KG1 (cell line): ENCODE data around the gene TRAF3IP1.
"Not testable (repeated sequence)": the region's sequence is repeated elsewhere in the genome, so short reads cannot be mapped to it uniquely, and the experiment has no call there.

ENCODE experiments used
- DNase-seq: peaks from one replicate; lab custom pipeline; 2025; lab: John Stamatoyannopoulos, UW

Gene TRAF3IP1

GRCh38 chr2:238320246-238320647 lies at the start of gene TRAF3IP1:
Gene TRAF3IP1 (plus strand): TSS chr2:238320518. CDS start chr2:238320663, 145 bp downstream.
- peak; percentile 58 for DNase-seq

- DNase-seq, result no peak
These were observed 49.7 kb upstream of the TRAF3IP1 start for GRCh38 chr2:238270606-238271005.

- no peak for DNase-seq
These were observed 49.2 kb upstream of the TRAF3IP1 start for GRCh38 chr2:238271061-238271554.

GRCh38 chr2:238271686-238272085 lies 48.6 kb upstream of the TRAF3IP1 start:
- DNase-seq, result not testable (repeated sequence)

GRCh38 chr2:238272156-238272555 lies 48.2 kb upstream of the TRAF3IP1 start:
- DNase-seq, result no peak

GRCh38 chr2:238273433-238273832 lies 46.9 kb upstream of the TRAF3IP1 start:
- not testable (repeated sequence) for DNase-seq

- no peak for DNase-seq
These were observed 46.0 kb upstream of the TRAF3IP1 start for GRCh38 chr2:238274152-238274865.

- no peak for DNase-seq
These were observed 42.6 kb upstream of the TRAF3IP1 start for GRCh38 chr2:238277695-238278094.

GRCh38 chr2:238278626-238279323 lies 41.5 kb upstream of the TRAF3IP1 start:
- DNase-seq, result no peak

- no peak for DNase-seq
These were observed 41.0 kb upstream of the TRAF3IP1 start for GRCh38 chr2:238279324-238279682.

GRCh38 chr2:238280083-238280825 lies 40.1 kb upstream of the TRAF3IP1 start:
- no peak for DNase-seq

GRCh38 chr2:238281826-238282480 lies 38.4 kb upstream of the TRAF3IP1 start:
- DNase-seq, result no peak

- no peak for DNase-seq
These were observed 37.2 kb upstream of the TRAF3IP1 start for GRCh38 chr2:238282861-238283738.

- DNase-seq, result no peak
These were observed 35.4 kb upstream of the TRAF3IP1 start for GRCh38 chr2:238284802-238285515.

- DNase-seq, result no peak
These were observed 34.6 kb upstream of the TRAF3IP1 start for GRCh38 chr2:238285653-238286082.

GRCh38 chr2:238286095-238286494 lies 34.2 kb upstream of the TRAF3IP1 start:
- no peak for DNase-seq

- DNase-seq, result no peak
These were observed 33.8 kb upstream of the TRAF3IP1 start for GRCh38 chr2:238286551-238286950.

- DNase-seq, result no peak
These were observed 33.2 kb upstream of the TRAF3IP1 start for GRCh38 chr2:238286987-238287736.
